ENCODE data around the gene SALL3. TPM values are rescaled to one million over a fixed set of nuclear protein-coding genes. Genes with fewer than 3 reads are reported as not detected.

Gene SALL3
- total RNA-seq, 2 donors from 2014 or later = 0.05 TPM; not detected in 1

- H3K27me3 ChIP-seq = peaks cover 60% of the 10 kb centered on the region
- H3K4me1 ChIP-seq = no peaks in the 10 kb centered on the region
These were observed 3.9 kb downstream of the SALL3 start for GRCh38 chr18:78983512-78983911.

GRCh38 chr18:78984941-78985784 is 5.5 kb downstream of the SALL3 start:
- peaks cover 55% of the 10 kb centered on the region for H3K27me3 ChIP-seq

More at GRCh38 chr18:78983512-78983911, 3.9 kb downstream of the SALL3 start:
- no peaks in the 10 kb centered on the region for H3K9me3 ChIP-seq
- H3K9ac ChIP-seq (ENCODE audit: low read depth in 2 of 2, low read length in 2 of 2) = no peak overlapping the region
- H3K27ac ChIP-seq = no peak overlapping the region
- H3K4me3 ChIP-seq = no peak overlapping the region
- no peak for DNase-seq
- no peak for TF ChIP-seq CTCF (IDR thresholded peaks at IDR 0.05)
- intact Hi-C loops (cut with DNase I) = no loop called here
- H3K36me3 ChIP-seq = no peaks in the 10 kb centered on the region

GRCh38 chr18:78986018-78986481 is 6.4 kb downstream of the SALL3 start:
- intact Hi-C loops (cut with DNase I) = no loop called here
- Histone ChIP-seq H3K27ac (no peak overlapping the region), H3K4me3 (no peak overlapping the region), H3K36me3 (no peaks in the 10 kb centered on the region), H3K27me3 (peaks cover 47% of the 10 kb centered on the region), H3K9me3 (no peaks in the 10 kb centered on the region), H3K4me1 (no peaks in the 10 kb centered on the region), H3K9ac (ENCODE audit: low read depth in 2 of 2, low read length in 2 of 2) (no peak overlapping the region)
- DNase-seq = no peak
- TF ChIP-seq CTCF (IDR thresholded peaks at IDR 0.05) = no peak

More at GRCh38 chr18:78984941-78985784, 5.5 kb downstream of the SALL3 start:
- Histone ChIP-seq H3K9me3 (no peaks in the 10 kb centered on the region), H3K9ac (ENCODE audit: low read depth in 2 of 2, low read length in 2 of 2) (no peak overlapping the region), H3K36me3 (no peaks in the 10 kb centered on the region), H3K4me3 (no peak overlapping the region), H3K27ac (no peak overlapping the region), H3K4me1 (no peaks in the 10 kb centered on the region)
- DNase-seq = no peak
- intact Hi-C loops (cut with DNase I) = no loop called here
- no peak for TF ChIP-seq CTCF (IDR thresholded peaks at IDR 0.05)

GRCh38 chr18:78991446-78991845 is 11.8 kb downstream of the SALL3 start:
- Histone ChIP-seq H3K27ac (no peak overlapping the region), H3K4me3 (no peak overlapping the region), H3K9me3 (no peaks in the 10 kb centered on the region), H3K36me3 (no peaks in the 10 kb centered on the region), H3K27me3 (peaks cover 7% of the 10 kb centered on the region), H3K9ac (ENCODE audit: low read depth in 2 of 2, low read length in 2 of 2) (no peak overlapping the region), H3K4me1 (no peaks in the 10 kb centered on the region)
- no peak for DNase-seq
- intact Hi-C loops (cut with DNase I) = no loop called here
- no peak for TF ChIP-seq CTCF (IDR thresholded peaks at IDR 0.05)

GRCh38 chr18:78992041-78993011 is 12.7 kb downstream of the SALL3 start:
- DNase-seq = no peak
- no peak overlapping the region for H3K9ac ChIP-seq (ENCODE audit: low read depth in 2 of 2, low read length in 2 of 2)
- intact Hi-C loops (cut with DNase I) = no loop called here
- H3K27me3 ChIP-seq = peaks cover 6% of the 10 kb centered on the region
- TF ChIP-seq CTCF (IDR thresholded peaks at IDR 0.05) = no peak
- no peaks in the 10 kb centered on the region for H3K4me1 ChIP-seq
- no peak overlapping the region for H3K27ac ChIP-seq
- no peak overlapping the region for H3K4me3 ChIP-seq
- no peaks in the 10 kb centered on the region for H3K36me3 ChIP-seq
- no peaks in the 10 kb centered on the region for H3K9me3 ChIP-seq
